ENCODE data around the gene CTSF. TPM values are rescaled to one million over a fixed set of nuclear protein-coding genes. Genes with fewer than 3 reads are reported as not detected.

CTSF gene
- total and polyA plus RNA-seq, 2 of the 13 experiments (the other 11 are each of a cell fraction or from before 2014, with no cell fraction given) = not detected

DNA sequence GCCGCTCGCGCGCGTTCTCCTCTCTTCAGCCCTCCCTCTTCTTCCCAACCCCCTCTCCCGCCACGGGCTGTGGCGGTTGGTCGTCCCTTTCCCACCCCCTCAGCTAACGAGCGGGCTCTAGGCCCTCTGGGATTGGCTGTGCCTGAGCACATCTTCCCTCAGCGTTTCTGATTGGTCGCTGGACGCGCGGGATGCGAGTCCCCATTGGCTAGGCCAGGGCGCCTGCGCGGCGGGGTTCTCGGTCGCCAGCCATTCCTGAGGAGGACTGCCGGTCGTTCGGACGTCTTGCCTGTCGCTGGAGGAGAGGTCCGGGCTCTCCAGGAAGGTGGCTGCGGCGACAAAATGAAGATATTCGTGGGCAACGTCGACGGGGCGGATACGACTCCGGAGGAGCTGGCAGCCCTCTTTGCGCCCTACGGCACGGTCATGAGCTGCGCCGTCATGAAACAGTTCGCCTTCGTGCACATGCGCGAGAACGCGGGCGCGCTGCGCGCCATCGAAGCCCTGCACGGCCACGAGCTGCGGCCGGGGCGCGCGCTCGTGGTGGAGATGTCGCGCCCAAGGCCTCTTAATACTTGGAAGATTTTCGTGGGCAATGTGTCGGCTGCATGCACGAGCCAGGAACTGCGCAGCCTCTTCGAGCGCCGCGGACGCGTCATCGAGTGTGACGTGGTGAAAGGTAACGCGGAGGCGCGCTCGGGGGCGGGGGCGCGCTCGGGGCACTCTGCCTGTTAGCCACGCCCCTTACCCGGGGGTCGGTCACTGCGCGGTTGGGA, 48.2 kb upstream of the CTSF start, which contains the start of gene RBM14 (continued):
- TF ChIP-seq, protein P1, sequence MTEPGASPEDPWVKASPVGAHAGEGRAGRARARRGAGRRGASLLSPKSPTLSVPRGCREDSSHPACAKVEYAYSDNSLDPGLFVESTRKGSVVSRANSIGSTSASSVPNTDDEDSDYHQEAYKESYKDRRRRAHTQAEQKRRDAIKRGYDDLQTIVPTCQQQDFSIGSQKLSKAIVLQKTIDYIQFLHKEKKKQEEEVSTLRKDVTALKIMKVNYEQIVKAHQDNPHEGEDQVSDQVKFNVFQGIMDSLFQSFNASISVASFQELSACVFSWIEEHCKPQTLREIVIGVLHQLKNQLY (CRISPR knock-in tag; IDR thresholded peaks at IDR 0.05) = no peak
- TF ChIP-seq, protein P2, sequence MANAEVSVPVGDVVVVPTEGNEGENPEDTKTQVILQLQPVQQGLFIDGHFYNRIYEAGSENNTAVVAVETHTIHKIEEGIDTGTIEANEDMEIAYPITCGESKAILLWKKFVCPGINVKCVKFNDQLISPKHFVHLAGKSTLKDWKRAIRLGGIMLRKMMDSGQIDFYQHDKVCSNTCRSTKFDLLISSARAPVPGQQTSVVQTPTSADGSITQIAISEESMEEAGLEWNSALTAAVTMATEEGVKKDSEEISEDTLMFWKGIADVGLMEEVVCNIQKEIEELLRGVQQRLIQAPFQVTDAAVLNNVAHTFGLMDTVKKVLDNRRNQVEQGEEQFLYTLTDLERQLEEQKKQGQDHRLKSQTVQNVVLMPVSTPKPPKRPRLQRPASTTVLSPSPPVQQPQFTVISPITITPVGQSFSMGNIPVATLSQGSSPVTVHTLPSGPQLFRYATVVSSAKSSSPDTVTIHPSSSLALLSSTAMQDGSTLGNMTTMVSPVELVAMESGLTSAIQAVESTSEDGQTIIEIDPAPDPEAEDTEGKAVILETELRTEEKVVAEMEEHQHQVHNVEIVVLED (CRISPR knock-in tag; IDR thresholded peaks at IDR 0.05; ENCODE audit: borderline replicate concordance) = peak; percentile 68; the same call in 1 of the 2 replicates
- no peak; the same call in 1 of the 2 replicates for TF ChIP-seq ZNF703 (CRISPR knock-in tag; IDR thresholded peaks at IDR 0.05; ENCODE audit: borderline replicate concordance)
- TF ChIP-seq, protein P3, sequence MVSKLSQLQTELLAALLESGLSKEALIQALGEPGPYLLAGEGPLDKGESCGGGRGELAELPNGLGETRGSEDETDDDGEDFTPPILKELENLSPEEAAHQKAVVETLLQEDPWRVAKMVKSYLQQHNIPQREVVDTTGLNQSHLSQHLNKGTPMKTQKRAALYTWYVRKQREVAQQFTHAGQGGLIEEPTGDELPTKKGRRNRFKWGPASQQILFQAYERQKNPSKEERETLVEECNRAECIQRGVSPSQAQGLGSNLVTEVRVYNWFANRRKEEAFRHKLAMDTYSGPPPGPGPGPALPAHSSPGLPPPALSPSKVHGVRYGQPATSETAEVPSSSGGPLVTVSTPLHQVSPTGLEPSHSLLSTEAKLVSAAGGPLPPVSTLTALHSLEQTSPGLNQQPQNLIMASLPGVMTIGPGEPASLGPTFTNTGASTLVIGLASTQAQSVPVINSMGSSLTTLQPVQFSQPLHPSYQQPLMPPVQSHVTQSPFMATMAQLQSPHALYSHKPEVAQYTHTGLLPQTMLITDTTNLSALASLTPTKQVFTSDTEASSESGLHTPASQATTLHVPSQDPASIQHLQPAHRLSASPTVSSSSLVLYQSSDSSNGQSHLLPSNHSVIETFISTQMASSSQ (IDR thresholded peaks at IDR 0.05; ENCODE audit: low read depth) = no peak
- TF ChIP-seq, protein P3 (CRISPR knock-in tag; IDR thresholded peaks at IDR 0.05; ENCODE audit: borderline replicate concordance) = peak; percentile 66; the same call in 1 of the 2 replicates
- no peak; the same call in 1 of the 2 replicates for TF ChIP-seq MAF1 (CRISPR knock-in tag; IDR thresholded peaks at IDR 0.05; ENCODE audit: borderline replicate concordance)
- TF ChIP-seq ZNF547 (CRISPR knock-in tag; IDR thresholded peaks at IDR 0.05) = no peak; the same call in 1 of the 2 replicates
- TF ChIP-seq NCOA1 (CRISPR knock-in tag; IDR thresholded peaks at IDR 0.05) = no peak
- TF ChIP-seq KLF15 (CRISPR knock-in tag; IDR thresholded peaks at IDR 0.05; ENCODE audit: borderline replicate concordance) = peak; percentile 83
- peak; percentile 92; the same call in 1 of the 2 replicates for TF ChIP-seq KLF12 (CRISPR knock-in tag; IDR thresholded peaks at IDR 0.05; ENCODE audit: borderline replicate concordance)
- TF ChIP-seq KDM6A (CRISPR knock-in tag; IDR thresholded peaks at IDR 0.05; ENCODE audit: low read depth) = no peak
- TF ChIP-seq JDP2 (CRISPR knock-in tag; IDR thresholded peaks at IDR 0.05; ENCODE audit: borderline replicate concordance) = no peak
- TF ChIP-seq ZMYM4 (CRISPR knock-in tag; IDR thresholded peaks at IDR 0.05) = peak; percentile 79
- no peak for TF ChIP-seq ZNF446 (CRISPR knock-in tag; IDR thresholded peaks at IDR 0.05)
- TF ChIP-seq RCOR2 (CRISPR knock-in tag; IDR thresholded peaks at IDR 0.05) = no peak
- peak; percentile 50; the same call in 1 of the 2 replicates for TF ChIP-seq ZFP90 (CRISPR knock-in tag; IDR thresholded peaks at IDR 0.05; ENCODE audit: borderline replicate concordance)
- TF ChIP-seq HMGA1 (CRISPR knock-in tag; conservative IDR thresholded peaks at IDR 0.05) = no peak
- peak; percentile 63; the same call in 1 of the 2 replicates for TF ChIP-seq CCDC6 (CRISPR knock-in tag; IDR thresholded peaks at IDR 0.05)
- TF ChIP-seq, protein P4, sequence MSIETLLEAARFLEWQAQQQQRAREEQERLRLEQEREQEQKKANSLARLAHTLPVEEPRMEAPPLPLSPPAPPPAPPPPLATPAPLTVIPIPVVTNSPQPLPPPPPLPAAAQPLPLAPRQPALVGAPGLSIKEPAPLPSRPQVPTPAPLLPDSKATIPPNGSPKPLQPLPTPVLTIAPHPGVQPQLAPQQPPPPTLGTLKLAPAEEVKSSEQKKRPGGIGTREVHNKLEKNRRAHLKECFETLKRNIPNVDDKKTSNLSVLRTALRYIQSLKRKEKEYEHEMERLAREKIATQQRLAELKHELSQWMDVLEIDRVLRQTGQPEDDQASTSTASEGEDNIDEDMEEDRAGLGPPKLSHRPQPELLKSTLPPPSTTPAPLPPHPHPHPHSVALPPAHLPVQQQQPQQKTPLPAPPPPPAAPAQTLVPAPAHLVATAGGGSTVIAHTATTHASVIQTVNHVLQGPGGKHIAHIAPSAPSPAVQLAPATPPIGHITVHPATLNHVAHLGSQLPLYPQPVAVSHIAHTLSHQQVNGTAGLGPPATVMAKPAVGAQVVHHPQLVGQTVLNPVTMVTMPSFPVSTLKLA (IDR thresholded peaks at IDR 0.05) = no peak; the same call in 1 of the 2 replicates
- no peak for TF ChIP-seq ZNF83 (CRISPR knock-in tag; IDR thresholded peaks at IDR 0.05; ENCODE audit: borderline replicate concordance)
- peak; percentile 99 for TF ChIP-seq POLR2AphosphoS5 (IDR thresholded peaks at IDR 0.05; ENCODE audit: low read depth, low read length)
- peak; percentile 89 for TF ChIP-seq AGO1 (IDR thresholded peaks at IDR 0.05; ENCODE audit: low read depth, low read length, poor library complexity, severe bottlenecking)
